ENCODE results near the gene PADI3. TPM values are rescaled to one million over a fixed set of nuclear protein-coding genes. Genes with fewer than 3 reads are reported as not detected.

The PADI3 gene
- polyA plus RNA-seq, 1 of the 3 experiments (the other 2 are of a cell fraction) = 0.30 TPM

DNA sequence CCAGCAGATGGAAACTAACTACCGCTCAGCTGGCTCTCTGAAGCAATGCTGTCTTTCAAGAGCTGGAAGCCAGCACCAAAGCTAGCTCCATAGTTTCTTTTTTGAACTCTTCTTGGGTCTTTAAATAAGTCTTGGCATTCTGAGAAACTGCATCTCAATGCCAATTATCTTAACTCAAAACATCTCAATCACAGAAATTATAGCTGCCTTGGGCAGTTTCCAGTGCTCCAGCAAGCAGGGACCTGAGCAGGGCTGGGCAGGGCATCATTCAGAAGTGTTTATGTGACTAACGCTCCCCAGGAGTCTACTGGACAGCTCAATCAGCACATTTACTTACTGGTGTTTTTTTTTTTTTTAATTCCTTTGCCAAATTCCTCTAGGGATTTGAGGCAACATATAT is 40.8 kb downstream of the PADI3 start:
- 60% methylated on average over 1 of the region's 2 CpGs for WGBS (ENCODE audit: low lambda C conversion rate)
- Histone ChIP-seq H3K9me2 (no peaks in the 10 kb centered on the region), H3K4me2 (no peak overlapping the region), H2AFZ (ENCODE audit: low read depth) (no peak overlapping the region), H4K20me1 (ENCODE audit: insufficient read depth) (no peaks in the 10 kb centered on the region), H3F3A (replicated peaks; ENCODE audit: insufficient read depth) (no peaks in the 10 kb centered on the region), H3K79me2 (ENCODE audit: insufficient read depth) (no peaks in the 10 kb centered on the region), H3K27ac (ENCODE audit: low read depth in 2 of 2, low read length in 1 of 2) (no peak overlapping the region), H3K36me3 (replicated peaks in 1 of 2; ENCODE audit: control insufficient read depth in 1 of 2, insufficient read depth in 2 of 2, low read length in 1 of 2) (no peaks in the 10 kb centered on the region), H3K4me3 (ENCODE audit: low read depth in 2 of 2, low read length in 1 of 2) (no peak overlapping the region), H3K9ac (no peak overlapping the region), H3K27me3 (ENCODE audit: insufficient read depth) (no peaks in the 10 kb centered on the region; the same call in 1 of the 2 replicates), H3K4me1 (ENCODE audit: control insufficient read depth in 1 of 2, insufficient read depth in 2 of 2, low read depth in 1 of 2, low read length in 1 of 2) (peaks cover 0 to 3% of the 10 kb centered on the region in 2 experiments; a peak in 1 of 4 replicates), H3K9me3 (no peaks in the 10 kb centered on the region)
- TF ChIP-seq MEF2A (IDR thresholded peaks at IDR 0.05; ENCODE audit: borderline replicate concordance, low read depth) = no peak
- no peak for TF ChIP-seq EP300 (IDR thresholded peaks at IDR 0.05; ENCODE audit: borderline replicate concordance in 1 of 2, low read depth in 1 of 2, low read length in 1 of 2)
- TF ChIP-seq RCOR1 (IDR thresholded peaks at IDR 0.05; ENCODE audit: low read length) = no peak
- TF ChIP-seq USF1 (IDR thresholded peaks at IDR 0.05; ENCODE audit: borderline replicate concordance, low read depth) = no peak
- DNase-seq = no peak
- CTCF ChIA-PET = interaction anchor here (1.4 kb wide), 1 partner anchor 164 kb away, joined by 4 read pairs; no protein-coding TSS in a partner anchor
- POLR2A ChIA-PET = no interaction called here

- ChIA-PET POLR2A (no interaction called here), CTCF (interaction anchor here (1.5 kb wide), 2 partner anchors 16 to 165 kb away, joined by 4 to 6 read pairs; no protein-coding TSS in a partner anchor)
- Histone ChIP-seq H3K9ac (no peak overlapping the region), H2AFZ (ENCODE audit: low read depth) (no peak overlapping the region), H3K9me3 (no peaks in the 10 kb centered on the region), H3K4me3 (ENCODE audit: low read depth in 2 of 2, low read length in 1 of 2) (no peak overlapping the region), H3K27ac (ENCODE audit: low read depth in 2 of 2, low read length in 1 of 2) (no peak overlapping the region), H3F3A (replicated peaks; ENCODE audit: insufficient read depth) (no peaks in the 10 kb centered on the region), H4K20me1 (ENCODE audit: insufficient read depth) (no peaks in the 10 kb centered on the region), H3K4me2 (no peak overlapping the region), H3K79me2 (ENCODE audit: insufficient read depth) (no peaks in the 10 kb centered on the region), H3K4me1 (ENCODE audit: control insufficient read depth in 1 of 2, insufficient read depth in 2 of 2, low read depth in 1 of 2, low read length in 1 of 2) (peaks cover 0 to 3% of the 10 kb centered on the region in 2 experiments; a peak in 1 of 4 replicates), H3K36me3 (replicated peaks in 1 of 2; ENCODE audit: control insufficient read depth in 1 of 2, insufficient read depth in 2 of 2, low read length in 1 of 2) (no peaks in the 10 kb centered on the region), H3K27me3 (ENCODE audit: insufficient read depth) (no peaks in the 10 kb centered on the region; the same call in 1 of the 2 replicates), H3K9me2 (no peaks in the 10 kb centered on the region)
- TF ChIP-seq RXRA (IDR thresholded peaks at IDR 0.05; ENCODE audit: borderline replicate concordance, low read depth) (no peak), TAF1 (IDR thresholded peaks at IDR 0.05; ENCODE audit: borderline replicate concordance, low read depth, low read length) (no peak), EP300 (IDR thresholded peaks at IDR 0.05; ENCODE audit: borderline replicate concordance in 1 of 2, low read depth in 1 of 2, low read length in 1 of 2) (no peak), RFX5 (IDR thresholded peaks at IDR 0.05; ENCODE audit: low read length) (no peak), USF1 (IDR thresholded peaks at IDR 0.05; ENCODE audit: borderline replicate concordance, low read depth) (no peak), MXI1 (IDR thresholded peaks at IDR 0.05; ENCODE audit: low read depth, low read length) (no peak), TCF12 (IDR thresholded peaks at IDR 0.05) (no peak), RCOR1 (IDR thresholded peaks at IDR 0.05; ENCODE audit: low read length) (no peak), POLR2AphosphoS5 (IDR thresholded peaks at IDR 0.05; ENCODE audit: low read depth, low read length) (no peak), NFIC (IDR thresholded peaks at IDR 0.05; ENCODE audit: borderline replicate concordance) (no peak), NRF1 (IDR thresholded peaks at IDR 0.05; ENCODE audit: low read depth, low read length) (no peak), PBX3 (IDR thresholded peaks at IDR 0.05) (no peak), GATA2 (CRISPR knock-in tag; IDR thresholded peaks at IDR 0.05) (no peak)
- TF ChIP-seq, protein P1, sequence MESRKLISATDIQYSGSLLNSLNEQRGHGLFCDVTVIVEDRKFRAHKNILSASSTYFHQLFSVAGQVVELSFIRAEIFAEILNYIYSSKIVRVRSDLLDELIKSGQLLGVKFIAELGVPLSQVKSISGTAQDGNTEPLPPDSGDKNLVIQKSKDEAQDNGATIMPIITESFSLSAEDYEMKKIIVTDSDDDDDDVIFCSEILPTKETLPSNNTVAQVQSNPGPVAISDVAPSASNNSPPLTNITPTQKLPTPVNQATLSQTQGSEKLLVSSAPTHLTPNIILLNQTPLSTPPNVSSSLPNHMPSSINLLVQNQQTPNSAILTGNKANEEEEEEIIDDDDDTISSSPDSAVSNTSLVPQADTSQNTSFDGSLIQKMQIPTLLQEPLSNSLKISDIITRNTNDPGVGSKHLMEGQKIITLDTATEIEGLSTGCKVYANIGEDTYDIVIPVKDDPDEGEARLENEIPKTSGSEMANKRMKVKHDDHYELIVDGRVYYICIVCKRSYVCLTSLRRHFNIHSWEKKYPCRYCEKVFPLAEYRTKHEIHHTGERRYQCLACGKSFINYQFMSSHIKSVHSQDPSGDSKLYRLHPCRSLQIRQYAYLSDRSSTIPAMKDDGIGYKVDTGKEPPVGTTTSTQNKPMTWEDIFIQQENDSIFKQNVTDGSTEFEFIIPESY (IDR thresholded peaks at IDR 0.05; ENCODE audit: borderline replicate concordance, low read depth) = no peak
- DNase-seq = no peak
- 72% methylated on average over 3 of the region's 3 CpGs for WGBS (ENCODE audit: low lambda C conversion rate)
These were observed 41.7 kb downstream of the PADI3 start for GRCh38 chr1:17290553-17290952.
